ENCODE data around the gene TLE6.

Gene TLE6

GRCh38 chr19:3034406-3034655 lies 57.0 kb downstream of the TLE6 start:
- Histone ChIP-seq H3K9me2 (replicated peaks; ENCODE audit: insufficient read depth, low read length) (no peaks in the 10 kb centered on the region), H2AFZ (ENCODE audit: low read length) (no peak overlapping the region), H3K4me2 (ENCODE audit: low read depth, low read length) (no peak overlapping the region), H4K20me1 (ENCODE audit: insufficient read depth, low read length) (no peaks in the 10 kb centered on the region), H3K4me3 (ENCODE audit: low read length) (no peak overlapping the region), H3K36me3 (replicated peaks; ENCODE audit: insufficient read depth, low read length) (no peaks in the 10 kb centered on the region), H3K9me3 (replicated peaks; ENCODE audit: insufficient read depth, low read length) (no peaks in the 10 kb centered on the region), H3F3A (ENCODE audit: insufficient read depth, low read length) (no peaks in the 10 kb centered on the region), H3K27me3 (replicated peaks; ENCODE audit: insufficient read depth, low read length) (peaks cover 75% of the 10 kb centered on the region), H3K27ac (ENCODE audit: low read length) (no peak overlapping the region), H3K4me1 (ENCODE audit: low read length) (no peaks in the 10 kb centered on the region), H3K9ac (ENCODE audit: low read length) (no peak overlapping the region), H3K79me2 (ENCODE audit: low read length) (no peaks in the 10 kb centered on the region)
- DNase-seq: no peak
- TF ChIP-seq EZH2phosphoT487 (IDR thresholded peaks at IDR 0.05; ENCODE audit: low read length) (no peak), EZH2 (optimal IDR thresholded peaks at IDR 0.05; ENCODE audit: low read depth, low read length) (no peak)
- TF ChIP-seq, protein P1, sequence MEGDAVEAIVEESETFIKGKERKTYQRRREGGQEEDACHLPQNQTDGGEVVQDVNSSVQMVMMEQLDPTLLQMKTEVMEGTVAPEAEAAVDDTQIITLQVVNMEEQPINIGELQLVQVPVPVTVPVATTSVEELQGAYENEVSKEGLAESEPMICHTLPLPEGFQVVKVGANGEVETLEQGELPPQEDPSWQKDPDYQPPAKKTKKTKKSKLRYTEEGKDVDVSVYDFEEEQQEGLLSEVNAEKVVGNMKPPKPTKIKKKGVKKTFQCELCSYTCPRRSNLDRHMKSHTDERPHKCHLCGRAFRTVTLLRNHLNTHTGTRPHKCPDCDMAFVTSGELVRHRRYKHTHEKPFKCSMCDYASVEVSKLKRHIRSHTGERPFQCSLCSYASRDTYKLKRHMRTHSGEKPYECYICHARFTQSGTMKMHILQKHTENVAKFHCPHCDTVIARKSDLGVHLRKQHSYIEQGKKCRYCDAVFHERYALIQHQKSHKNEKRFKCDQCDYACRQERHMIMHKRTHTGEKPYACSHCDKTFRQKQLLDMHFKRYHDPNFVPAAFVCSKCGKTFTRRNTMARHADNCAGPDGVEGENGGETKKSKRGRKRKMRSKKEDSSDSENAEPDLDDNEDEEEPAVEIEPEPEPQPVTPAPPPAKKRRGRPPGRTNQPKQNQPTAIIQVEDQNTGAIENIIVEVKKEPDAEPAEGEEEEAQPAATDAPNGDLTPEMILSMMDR (IDR thresholded peaks at IDR 0.05; ENCODE audit: low read length): no peak

- H3K27me3 ChIP-seq (replicated peaks; ENCODE audit: insufficient read depth, low read length): peaks cover 75% of the 10 kb centered on the region
Observed at GRCh38 chr19:3034656-3035541, 57.5 kb downstream of the TLE6 start.

GRCh38 chr19:3035542-3036118 lies 58.3 kb downstream of the TLE6 start:
- Histone ChIP-seq H2AFZ (ENCODE audit: low read length) (peak overlapping the region; percentile 85), H3K4me1 (ENCODE audit: low read length) (no peaks in the 10 kb centered on the region), H3K79me2 (ENCODE audit: low read length) (no peaks in the 10 kb centered on the region), H3K36me3 (replicated peaks; ENCODE audit: insufficient read depth, low read length) (no peaks in the 10 kb centered on the region), H3K4me2 (ENCODE audit: low read depth, low read length) (peak overlapping the region; percentile 97), H3K27me3 (replicated peaks; ENCODE audit: insufficient read depth, low read length) (peaks cover 75% of the 10 kb centered on the region), H3K9me2 (replicated peaks; ENCODE audit: insufficient read depth, low read length) (no peaks in the 10 kb centered on the region), H3F3A (ENCODE audit: insufficient read depth, low read length) (no peaks in the 10 kb centered on the region), H4K20me1 (ENCODE audit: insufficient read depth, low read length) (no peaks in the 10 kb centered on the region), H3K9me3 (replicated peaks; ENCODE audit: insufficient read depth, low read length) (no peaks in the 10 kb centered on the region), H3K4me3 (ENCODE audit: low read length) (peak overlapping the region; percentile 63), H3K9ac (ENCODE audit: low read length) (peak overlapping the region; percentile 40; the same call in 1 of the 2 replicates), H3K27ac (ENCODE audit: low read length) (peak overlapping the region; percentile 31; the same call in 1 of the 2 replicates)
- DNase-seq: peak; percentile 96
- TF ChIP-seq EZH2phosphoT487 (IDR thresholded peaks at IDR 0.05; ENCODE audit: low read length) (no peak), EZH2 (optimal IDR thresholded peaks at IDR 0.05; ENCODE audit: low read depth, low read length) (no peak)
- TF ChIP-seq, protein P1 (IDR thresholded peaks at IDR 0.05; ENCODE audit: low read length): no peak

More at GRCh38 chr19:3034656-3035541, 57.5 kb downstream of the TLE6 start:
- DNase-seq: no peak
- Histone ChIP-seq H3K4me1 (ENCODE audit: low read length) (no peaks in the 10 kb centered on the region), H3K27ac (ENCODE audit: low read length) (no peak overlapping the region), H3K9ac (ENCODE audit: low read length) (peak overlapping the region; percentile 40; the same call in 1 of the 2 replicates), H3F3A (ENCODE audit: insufficient read depth, low read length) (no peaks in the 10 kb centered on the region), H2AFZ (ENCODE audit: low read length) (peak overlapping the region; percentile 85), H3K4me2 (ENCODE audit: low read depth, low read length) (peak overlapping the region; percentile 97), H3K36me3 (replicated peaks; ENCODE audit: insufficient read depth, low read length) (no peaks in the 10 kb centered on the region), H3K9me3 (replicated peaks; ENCODE audit: insufficient read depth, low read length) (no peaks in the 10 kb centered on the region), H3K4me3 (ENCODE audit: low read length) (peak overlapping the region; percentile 63), H3K9me2 (replicated peaks; ENCODE audit: insufficient read depth, low read length) (no peaks in the 10 kb centered on the region), H3K79me2 (ENCODE audit: low read length) (no peaks in the 10 kb centered on the region), H4K20me1 (ENCODE audit: insufficient read depth, low read length) (no peaks in the 10 kb centered on the region)
- no peak for TF ChIP-seq EZH2phosphoT487 (IDR thresholded peaks at IDR 0.05; ENCODE audit: low read length)
- TF ChIP-seq, protein P1 (IDR thresholded peaks at IDR 0.05; ENCODE audit: low read length): no peak
- TF ChIP-seq EZH2 (optimal IDR thresholded peaks at IDR 0.05; ENCODE audit: low read depth, low read length): no peak
